Measurements from ENCODE around the gene SRP68. TPM values are rescaled to one million over a fixed set of nuclear protein-coding genes. Genes with fewer than 3 reads are reported as not detected.
A peak's percentile ranks its signal among the peaks of the same experiment; 100 is the strongest.

Gene SRP68
- total RNA-seq: 10 to 100 TPM; 32.2 to 43.4 (median 32.6) TPM

DNA sequence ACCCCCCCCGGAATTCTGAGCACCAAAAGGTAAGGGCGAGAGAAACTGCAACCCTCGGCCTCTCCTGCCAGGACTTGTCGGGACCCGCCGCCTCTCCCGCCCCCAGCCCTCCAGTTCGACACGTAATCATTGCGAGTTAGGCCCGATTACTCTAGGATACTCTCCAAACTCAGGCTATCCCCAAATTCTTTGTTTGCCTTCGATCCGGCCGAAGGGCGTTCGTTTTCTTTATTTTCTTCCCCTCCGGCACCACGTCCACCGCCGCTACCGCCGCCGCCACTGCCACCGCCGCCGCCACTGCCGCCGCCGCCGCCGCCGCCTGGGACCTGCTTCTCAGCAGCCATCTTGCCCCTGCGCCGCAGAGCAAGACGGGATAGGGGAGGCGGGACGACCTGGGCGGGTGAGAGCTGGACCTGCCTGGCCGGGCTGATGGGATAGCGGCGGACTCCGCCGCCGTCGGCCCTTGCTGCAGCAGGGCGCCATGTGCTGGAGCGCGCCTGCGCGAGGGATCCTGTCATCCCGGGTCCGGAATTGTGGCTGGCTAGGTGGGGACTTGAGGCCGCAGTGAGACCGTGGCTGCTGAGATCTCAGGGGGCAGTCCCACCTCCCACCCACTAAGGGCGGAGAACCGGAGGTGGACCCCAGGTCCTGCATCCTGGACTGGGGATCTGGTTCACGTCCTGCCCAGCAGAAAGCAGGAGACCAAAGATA is at the start of gene SRP68:
TSS of gene SRP68 (minus strand) at position 370 of the 711 bp plus-strand sequence. CDS start at position 344, 26 bp downstream.
- Histone ChIP-seq H3K4me3 (peak within 1 kb of the TSS; percentile 75 to 81 (median 79)), H3K36me3 (peaks cover 0 to 26% (median 0%) of the 10 kb centered on the region in 3 donors), H3K9me3 (no peaks in the 10 kb centered on the region), H3K27me3 (peaks cover 0 to 35% of the 10 kb centered on the region in 2 donors), H3K27ac (peak within 1 kb of the TSS; percentile 54 to 85 (median 68)), H3K4me1 (peaks cover 0 to 53% (median 14%) of the 10 kb centered on the region in 4 donors)
- TF ChIP-seq POLR2A (IDR thresholded peaks at IDR 0.05): peak; percentile 41 to 59
- TF ChIP-seq, protein P1, sequence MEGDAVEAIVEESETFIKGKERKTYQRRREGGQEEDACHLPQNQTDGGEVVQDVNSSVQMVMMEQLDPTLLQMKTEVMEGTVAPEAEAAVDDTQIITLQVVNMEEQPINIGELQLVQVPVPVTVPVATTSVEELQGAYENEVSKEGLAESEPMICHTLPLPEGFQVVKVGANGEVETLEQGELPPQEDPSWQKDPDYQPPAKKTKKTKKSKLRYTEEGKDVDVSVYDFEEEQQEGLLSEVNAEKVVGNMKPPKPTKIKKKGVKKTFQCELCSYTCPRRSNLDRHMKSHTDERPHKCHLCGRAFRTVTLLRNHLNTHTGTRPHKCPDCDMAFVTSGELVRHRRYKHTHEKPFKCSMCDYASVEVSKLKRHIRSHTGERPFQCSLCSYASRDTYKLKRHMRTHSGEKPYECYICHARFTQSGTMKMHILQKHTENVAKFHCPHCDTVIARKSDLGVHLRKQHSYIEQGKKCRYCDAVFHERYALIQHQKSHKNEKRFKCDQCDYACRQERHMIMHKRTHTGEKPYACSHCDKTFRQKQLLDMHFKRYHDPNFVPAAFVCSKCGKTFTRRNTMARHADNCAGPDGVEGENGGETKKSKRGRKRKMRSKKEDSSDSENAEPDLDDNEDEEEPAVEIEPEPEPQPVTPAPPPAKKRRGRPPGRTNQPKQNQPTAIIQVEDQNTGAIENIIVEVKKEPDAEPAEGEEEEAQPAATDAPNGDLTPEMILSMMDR (IDR thresholded peaks at IDR 0.05): peak in 1 of 6 experiments; percentile 14
- DNase-seq: peak; percentile 91 to 96 (median 92)

GRCh38 chr17:76121932-76122430 is 49.7 kb upstream of the SRP68 start:
- H3K27me3 ChIP-seq: no peaks in the 10 kb centered on the region
- peak overlapping the region in 1 of 4 donors; percentile 74 for H3K27ac ChIP-seq
- peak overlapping the region; percentile 28 to 49 (median 40) for H3K4me3 ChIP-seq
- peaks cover 0 to 10% (median 3%) of the 10 kb centered on the region in 4 donors for H3K4me1 ChIP-seq
- TF ChIP-seq, protein P1 (IDR thresholded peaks at IDR 0.05): no peak
- no peak for TF ChIP-seq POLR2A (IDR thresholded peaks at IDR 0.05)
- no peaks in the 10 kb centered on the region for H3K9me3 ChIP-seq
- peak in 2 of 3 donors; percentile 29 to 48 for DNase-seq
- no peaks in the 10 kb centered on the region for H3K36me3 ChIP-seq

GRCh38 chr17:76120658-76121008 is 48.3 kb upstream of the SRP68 start:
- no peaks in the 10 kb centered on the region for H3K9me3 ChIP-seq
- no peak for DNase-seq
- H3K4me1 ChIP-seq: peaks cover 0 to 10% (median 3%) of the 10 kb centered on the region in 4 donors
- H3K27ac ChIP-seq: no peak overlapping the region
- no peaks in the 10 kb centered on the region for H3K27me3 ChIP-seq
- no peaks in the 10 kb centered on the region for H3K36me3 ChIP-seq
- no peak overlapping the region for H3K4me3 ChIP-seq
- TF ChIP-seq, protein P1 (IDR thresholded peaks at IDR 0.05): no peak
- TF ChIP-seq POLR2A (IDR thresholded peaks at IDR 0.05): no peak

DNA sequence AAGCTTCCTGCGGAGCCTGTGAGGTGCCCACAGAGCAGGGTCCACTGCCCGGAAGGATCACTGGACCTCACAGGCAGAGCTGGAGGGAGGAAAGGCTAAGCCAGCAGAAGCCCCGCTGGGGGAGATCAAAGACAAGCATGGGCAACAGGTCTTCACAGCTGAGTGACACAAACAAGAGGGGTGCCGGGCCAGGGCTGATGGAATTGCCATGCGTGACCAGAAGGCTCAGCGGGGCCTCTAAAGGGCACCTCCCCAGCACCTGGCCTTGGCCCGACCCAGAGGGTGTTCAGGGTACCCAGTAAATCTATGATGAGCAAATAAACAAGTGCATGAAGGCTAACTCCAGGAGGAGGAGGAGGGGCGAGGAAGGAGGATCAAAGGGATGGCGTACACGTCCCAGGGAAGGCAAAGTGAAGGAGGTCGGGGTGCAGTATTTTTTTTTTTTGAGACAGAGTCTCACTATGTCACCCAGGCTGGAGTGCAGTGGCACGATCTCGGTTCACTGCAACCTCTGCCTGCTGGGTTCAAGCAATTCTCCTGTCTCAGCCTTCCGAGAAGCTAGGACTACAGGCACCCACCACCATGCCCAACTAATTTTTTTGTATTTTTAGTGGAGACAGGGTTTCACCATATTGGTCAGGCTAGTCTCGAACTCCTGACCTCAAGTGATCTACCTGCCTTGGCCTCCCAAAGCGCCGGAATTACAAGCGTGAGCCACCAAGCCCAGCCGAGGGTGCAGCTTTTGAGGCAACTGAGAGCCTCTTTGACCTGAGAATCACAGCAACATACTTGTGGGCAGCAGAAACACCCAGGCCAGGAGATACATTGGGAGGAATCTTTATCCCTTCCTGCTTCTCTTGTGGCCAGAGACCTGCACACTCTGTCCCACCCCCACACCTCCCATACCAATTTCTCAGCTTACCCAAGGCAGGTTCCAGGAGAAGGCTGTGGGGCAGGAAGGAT is 47.4 kb upstream of the SRP68 start:
- H3K27ac ChIP-seq: no peak overlapping the region
- no peak for TF ChIP-seq POLR2A (IDR thresholded peaks at IDR 0.05)
- TF ChIP-seq, protein P1 (IDR thresholded peaks at IDR 0.05): no peak
- no peak for DNase-seq

GRCh38 chr17:76115138-76115754 is 42.9 kb upstream of the SRP68 start:
- no peaks in the 10 kb centered on the region for H3K27me3 ChIP-seq
- H3K4me3 ChIP-seq: no peak overlapping the region
- no peaks in the 10 kb centered on the region for H3K4me1 ChIP-seq
- TF ChIP-seq, protein P1 (IDR thresholded peaks at IDR 0.05): no peak
- TF ChIP-seq POLR2A (IDR thresholded peaks at IDR 0.05): no peak
- no peak overlapping the region for H3K27ac ChIP-seq
- no peak for DNase-seq
- no peaks in the 10 kb centered on the region for H3K9me3 ChIP-seq
- H3K36me3 ChIP-seq: no peaks in the 10 kb centered on the region

More for the DNA sequence above, 47.4 kb upstream of the SRP68 start:
- Histone ChIP-seq H3K36me3 (no peaks in the 10 kb centered on the region), H3K4me1 (peaks cover 0 to 10% (median 3%) of the 10 kb centered on the region in 4 donors), H3K27me3 (no peaks in the 10 kb centered on the region), H3K9me3 (no peaks in the 10 kb centered on the region), H3K4me3 (no peak overlapping the region)

Measured in Peyer's patch (tissue), 4 donors.